Keratinocyte (primary cell): ENCODE results near the gene SCN2B.

Source experiments
- EZH2 ChIP-seq: IDR thresholded peaks from one replicate; pipeline ENCODE4 v1.6.1; 2012; ENCODE audit warnings: inconsistent platforms, mild to moderate bottlenecking, low read length, moderate library complexity
- TF ChIP-seq, protein P1 (sequence below), 3 experiments: IDR thresholded peaks in 1 of 3; conservative IDR thresholded peaks in 1 of 3; optimal IDR thresholded peaks in 1 of 3; 2 replicates in 2 of 3; 3 replicates in 1 of 3; pipeline versions ENCODE3 to v1.5.1; 2011; ENCODE audit warnings: low read length in 3 of 3, mild to moderate bottlenecking in 3 of 3, moderate library complexity in 2 of 3, control low read depth in 1 of 3, inconsistent platforms in 1 of 3; ENCODE audit not compliant: insufficient read depth in 2 of 3; ENCODE audit errors: extremely low read depth in 1 of 3

DNA sequence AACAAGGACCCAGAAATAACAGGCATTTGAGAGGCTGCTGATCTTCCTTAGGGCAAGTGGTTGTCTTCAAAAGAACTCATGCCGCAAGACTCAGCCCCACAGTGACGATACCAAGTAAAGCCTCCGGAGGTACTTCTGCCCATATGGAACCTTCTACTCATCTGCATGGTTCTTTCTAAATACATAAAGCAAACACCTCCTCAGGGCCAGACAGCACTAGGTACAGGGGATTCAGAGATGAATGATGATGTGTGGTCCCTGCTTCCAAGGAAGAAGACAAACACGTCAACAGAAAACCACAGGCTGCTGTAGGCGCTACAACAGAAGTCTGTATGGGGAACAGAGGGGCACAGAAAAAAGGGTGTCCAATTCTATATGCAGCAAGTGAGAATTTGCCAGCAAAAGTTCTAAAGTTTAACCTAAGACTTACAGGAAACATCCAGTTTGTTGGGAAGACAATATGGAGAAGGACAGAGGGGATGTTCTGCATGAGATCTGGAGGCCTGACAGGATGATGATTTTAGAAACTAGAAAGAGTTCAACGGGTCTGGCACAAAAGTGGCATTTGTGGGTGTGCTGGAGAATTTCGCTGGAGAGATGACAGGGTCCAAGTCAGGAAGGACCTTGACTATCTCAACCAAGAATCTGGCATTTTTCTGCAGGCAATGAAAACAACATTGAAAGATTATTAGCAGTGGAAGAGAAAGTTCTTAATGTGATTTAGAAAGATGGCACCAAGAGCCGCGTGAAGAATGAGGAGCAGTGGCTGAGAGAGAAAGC lies 24.7 kb upstream of the SCN2B start:
- TF ChIP-seq, protein P1, sequence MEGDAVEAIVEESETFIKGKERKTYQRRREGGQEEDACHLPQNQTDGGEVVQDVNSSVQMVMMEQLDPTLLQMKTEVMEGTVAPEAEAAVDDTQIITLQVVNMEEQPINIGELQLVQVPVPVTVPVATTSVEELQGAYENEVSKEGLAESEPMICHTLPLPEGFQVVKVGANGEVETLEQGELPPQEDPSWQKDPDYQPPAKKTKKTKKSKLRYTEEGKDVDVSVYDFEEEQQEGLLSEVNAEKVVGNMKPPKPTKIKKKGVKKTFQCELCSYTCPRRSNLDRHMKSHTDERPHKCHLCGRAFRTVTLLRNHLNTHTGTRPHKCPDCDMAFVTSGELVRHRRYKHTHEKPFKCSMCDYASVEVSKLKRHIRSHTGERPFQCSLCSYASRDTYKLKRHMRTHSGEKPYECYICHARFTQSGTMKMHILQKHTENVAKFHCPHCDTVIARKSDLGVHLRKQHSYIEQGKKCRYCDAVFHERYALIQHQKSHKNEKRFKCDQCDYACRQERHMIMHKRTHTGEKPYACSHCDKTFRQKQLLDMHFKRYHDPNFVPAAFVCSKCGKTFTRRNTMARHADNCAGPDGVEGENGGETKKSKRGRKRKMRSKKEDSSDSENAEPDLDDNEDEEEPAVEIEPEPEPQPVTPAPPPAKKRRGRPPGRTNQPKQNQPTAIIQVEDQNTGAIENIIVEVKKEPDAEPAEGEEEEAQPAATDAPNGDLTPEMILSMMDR (optimal IDR thresholded peaks at IDR 0.05 in 1 of 3, IDR thresholded peaks at IDR 0.05 in 1 of 3, conservative IDR thresholded peaks at IDR 0.05 in 1 of 3; ENCODE audit: extremely low read depth in 1 of 3, insufficient read depth in 2 of 3, low read length in 3 of 3), result no peak
- TF ChIP-seq EZH2, result no peak
